ENCODE data around the gene NHEJ1. TPM values are rescaled to one million over a fixed set of nuclear protein-coding genes. Genes with fewer than 3 reads are reported as not detected.

The NHEJ1 gene
- total RNA-seq, 2 experiments from 2014 or later = 7.2 to 8.5 TPM

DNA sequence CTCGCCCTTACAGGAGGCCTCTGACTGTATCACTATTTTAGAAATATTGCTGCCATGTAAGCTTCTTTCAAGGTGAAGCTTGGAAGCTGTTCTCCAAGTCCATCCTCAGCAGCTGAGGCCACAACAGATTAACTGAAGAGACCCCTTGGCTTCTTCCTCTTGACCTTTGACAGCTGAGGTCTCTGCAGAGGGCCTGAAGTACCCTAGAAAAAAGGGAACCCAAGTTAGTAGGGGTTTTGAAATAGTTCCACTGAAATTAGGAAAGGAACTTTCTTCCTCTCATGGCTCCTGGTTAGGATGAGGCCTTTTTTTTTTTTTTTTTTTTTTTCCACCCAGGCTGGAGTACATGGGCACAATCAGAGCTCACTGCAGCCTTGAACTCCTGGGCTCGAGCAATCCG lies 84.4 kb downstream of the NHEJ1 start:
- ATAC-seq (ENCODE audit: poor library complexity) (no peak), DNase-seq (no peak)
- TF ChIP-seq, protein P1, sequence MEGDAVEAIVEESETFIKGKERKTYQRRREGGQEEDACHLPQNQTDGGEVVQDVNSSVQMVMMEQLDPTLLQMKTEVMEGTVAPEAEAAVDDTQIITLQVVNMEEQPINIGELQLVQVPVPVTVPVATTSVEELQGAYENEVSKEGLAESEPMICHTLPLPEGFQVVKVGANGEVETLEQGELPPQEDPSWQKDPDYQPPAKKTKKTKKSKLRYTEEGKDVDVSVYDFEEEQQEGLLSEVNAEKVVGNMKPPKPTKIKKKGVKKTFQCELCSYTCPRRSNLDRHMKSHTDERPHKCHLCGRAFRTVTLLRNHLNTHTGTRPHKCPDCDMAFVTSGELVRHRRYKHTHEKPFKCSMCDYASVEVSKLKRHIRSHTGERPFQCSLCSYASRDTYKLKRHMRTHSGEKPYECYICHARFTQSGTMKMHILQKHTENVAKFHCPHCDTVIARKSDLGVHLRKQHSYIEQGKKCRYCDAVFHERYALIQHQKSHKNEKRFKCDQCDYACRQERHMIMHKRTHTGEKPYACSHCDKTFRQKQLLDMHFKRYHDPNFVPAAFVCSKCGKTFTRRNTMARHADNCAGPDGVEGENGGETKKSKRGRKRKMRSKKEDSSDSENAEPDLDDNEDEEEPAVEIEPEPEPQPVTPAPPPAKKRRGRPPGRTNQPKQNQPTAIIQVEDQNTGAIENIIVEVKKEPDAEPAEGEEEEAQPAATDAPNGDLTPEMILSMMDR (IDR thresholded peaks at IDR 0.05) = no peak
- ChIA-PET CTCF (no interaction called here), POLR2A (no interaction called here)
- Histone ChIP-seq H3K36me3 (ENCODE audit: insufficient read depth, low read length) (peaks cover 36% of the 10 kb centered on the region), H3K4me3 (ENCODE audit: low read length) (no peak overlapping the region), H3K9me3 (ENCODE audit: control insufficient read depth in 1 of 2, insufficient read depth in 1 of 2, low read length in 2 of 2) (no peaks in the 10 kb centered on the region), H3K27me3 (ENCODE audit: control insufficient read depth in 1 of 2, insufficient read depth in 2 of 2, low read length in 2 of 2) (no peaks in the 10 kb centered on the region), H3K4me1 (ENCODE audit: insufficient read depth, low read length) (no peaks in the 10 kb centered on the region), H3K27ac (ENCODE audit: low read depth in 1 of 2, low read length in 2 of 2) (no peak overlapping the region)
- H3K4me3 Mint-ChIP-seq = no peak overlapping the region
- H3K27me3 Mint-ChIP-seq = no peaks in the 10 kb centered on the region
- H3K4me1 Mint-ChIP-seq (ENCODE audit: low read depth) = no peaks in the 10 kb centered on the region
- no peak overlapping the region for H3K27ac Mint-ChIP-seq
- peaks cover 52% of the 10 kb centered on the region for H3K36me3 Mint-ChIP-seq (ENCODE audit: low read depth)
- H3K9me3 Mint-ChIP-seq = no peaks in the 10 kb centered on the region
- intact Hi-C loops (cut with DNase I, micrococcal nuclease) = no loop called here

DNA sequence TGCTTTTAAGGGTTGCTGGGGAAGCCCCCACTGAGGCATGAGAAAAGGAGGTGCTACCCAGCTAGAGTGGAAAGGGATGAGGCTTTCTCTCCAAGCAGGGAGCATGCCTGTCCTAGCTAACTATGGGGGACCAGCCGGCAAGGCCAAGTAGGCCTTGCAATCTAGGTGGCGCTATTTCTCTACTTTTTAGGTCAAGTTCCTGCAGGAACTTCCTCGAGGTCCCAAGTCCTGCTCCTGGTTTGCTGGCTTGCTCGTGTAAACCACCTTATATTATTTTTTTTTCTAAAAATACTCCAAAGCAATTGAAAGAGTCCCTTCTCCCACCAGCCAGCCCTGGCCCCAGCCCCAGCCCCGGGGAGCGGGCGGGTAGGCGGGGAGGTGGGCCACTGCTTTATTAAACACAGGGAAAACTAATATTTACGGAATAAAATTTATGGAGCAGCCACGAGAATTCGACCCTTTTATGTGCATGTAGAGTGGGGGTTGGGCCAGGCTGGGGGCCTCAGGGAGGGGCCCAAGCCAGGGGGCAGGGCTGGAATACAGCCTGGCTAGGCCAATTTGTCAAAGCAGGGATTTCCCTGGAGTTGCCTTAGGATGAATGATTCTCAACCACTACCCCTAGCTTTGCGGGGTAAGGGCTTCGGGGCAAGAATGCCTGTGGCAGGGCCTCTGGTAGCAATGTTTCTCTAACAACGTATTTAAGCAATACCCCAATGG lies 87.0 kb downstream of the NHEJ1 start:
- no peak overlapping the region for H3K27ac Mint-ChIP-seq
- no peaks in the 10 kb centered on the region for H3K4me1 Mint-ChIP-seq (ENCODE audit: low read depth)
- no peak overlapping the region for H3K27ac ChIP-seq (ENCODE audit: low read depth in 1 of 2, low read length in 2 of 2)
- intact Hi-C loops (cut with DNase I, micrococcal nuclease) = loop anchor here in 1 of 2 experiments (5.0 kb wide), 1 partner anchor 44 kb away; no protein-coding TSS in a partner anchor
- H3K36me3 ChIP-seq (ENCODE audit: insufficient read depth, low read length) = peaks cover 36% of the 10 kb centered on the region
- H3K9me3 ChIP-seq (ENCODE audit: control insufficient read depth in 1 of 2, insufficient read depth in 1 of 2, low read length in 2 of 2) = no peaks in the 10 kb centered on the region
- peak in 4 of 14 experiments; percentile 14 to 46 (median 28) for DNase-seq
- POLR2A ChIA-PET = no interaction called here
- peaks cover 52% of the 10 kb centered on the region for H3K36me3 Mint-ChIP-seq (ENCODE audit: low read depth)
- TF ChIP-seq, protein P1 (IDR thresholded peaks at IDR 0.05) = peak; percentile 27
- H3K4me3 ChIP-seq (ENCODE audit: low read length) = no peak overlapping the region
- no peak overlapping the region for H3K4me3 Mint-ChIP-seq
- no peak for ATAC-seq (ENCODE audit: poor library complexity)
- H3K27me3 Mint-ChIP-seq = no peaks in the 10 kb centered on the region
- H3K9me3 Mint-ChIP-seq = no peaks in the 10 kb centered on the region
- no peaks in the 10 kb centered on the region for H3K4me1 ChIP-seq (ENCODE audit: insufficient read depth, low read length)
- H3K27me3 ChIP-seq (ENCODE audit: control insufficient read depth in 1 of 2, insufficient read depth in 2 of 2, low read length in 2 of 2) = no peaks in the 10 kb centered on the region
- CTCF ChIA-PET = interaction anchor here (0.7 to 1.5 kb wide), 3 partner anchors 57 to 107 kb away, joined by 3 read pairs; no protein-coding TSS in a partner anchor

DNA sequence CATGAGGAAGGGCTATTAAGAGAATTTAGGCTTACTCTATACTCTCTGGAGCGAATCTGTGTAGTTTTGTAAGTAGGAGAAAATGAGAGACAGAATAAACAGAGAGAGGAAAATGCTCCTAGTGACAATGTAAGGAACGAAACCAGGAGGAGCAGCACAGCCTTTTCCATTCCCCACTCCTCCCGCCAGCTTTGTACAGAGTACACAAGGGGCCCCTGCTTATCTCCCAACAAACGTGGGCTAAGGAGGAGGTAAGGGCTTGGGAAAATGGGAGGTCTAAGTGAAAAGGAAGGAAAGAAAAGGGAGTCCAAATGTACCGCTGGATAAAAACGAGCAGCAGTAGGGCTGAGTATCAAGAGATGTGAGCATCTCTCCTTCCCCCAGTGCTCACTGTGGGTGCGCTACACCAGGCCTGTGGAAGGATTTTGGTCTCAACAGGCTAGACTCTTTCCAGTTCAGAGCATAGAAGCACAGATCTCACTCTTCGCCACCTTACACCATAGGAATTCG lies 87.8 kb downstream of the NHEJ1 start:
- POLR2A ChIA-PET = no interaction called here
- CTCF ChIA-PET = interaction anchor here (0.7 to 1.5 kb wide), 2 partner anchors 82 to 107 kb away, joined by 3 read pairs; no protein-coding TSS in a partner anchor
- DNase-seq (no peak), ATAC-seq (ENCODE audit: poor library complexity) (no peak)
- H3K9me3 ChIP-seq (ENCODE audit: control insufficient read depth in 1 of 2, insufficient read depth in 1 of 2, low read length in 2 of 2) = no peaks in the 10 kb centered on the region
- no peaks in the 10 kb centered on the region for H3K27me3 Mint-ChIP-seq
- intact Hi-C loops (cut with DNase I, micrococcal nuclease) = loop anchor here in 1 of 2 experiments (5.0 kb wide), 1 partner anchor 45 kb away; no protein-coding TSS in a partner anchor
- H3K27me3 ChIP-seq (ENCODE audit: control insufficient read depth in 1 of 2, insufficient read depth in 2 of 2, low read length in 2 of 2) = no peaks in the 10 kb centered on the region
- no peak overlapping the region for H3K4me3 ChIP-seq (ENCODE audit: low read length)
- no peaks in the 10 kb centered on the region for H3K4me1 ChIP-seq (ENCODE audit: insufficient read depth, low read length)
- H3K4me1 Mint-ChIP-seq (ENCODE audit: low read depth) = no peaks in the 10 kb centered on the region
- H3K27ac ChIP-seq (ENCODE audit: low read depth in 1 of 2, low read length in 2 of 2) = no peak overlapping the region
- no peaks in the 10 kb centered on the region for H3K9me3 Mint-ChIP-seq
- no peak overlapping the region for H3K27ac Mint-ChIP-seq
- peaks cover 48% of the 10 kb centered on the region for H3K36me3 Mint-ChIP-seq (ENCODE audit: low read depth)
- TF ChIP-seq, protein P1 (IDR thresholded peaks at IDR 0.05) = no peak
- H3K4me3 Mint-ChIP-seq = no peak overlapping the region
- peaks cover 33% of the 10 kb centered on the region for H3K36me3 ChIP-seq (ENCODE audit: insufficient read depth, low read length)
